ENCODE data around the gene MYO19. TPM values are rescaled to one million over a fixed set of nuclear protein-coding genes. Genes with fewer than 3 reads are reported as not detected.

Gene MYO19
- total and polyA plus RNA-seq, 9 of the 15 experiments (the other 6 are each of a cell fraction or from before 2014, with no cell fraction given): 21.6 to 176 (median 129) TPM

DNA sequence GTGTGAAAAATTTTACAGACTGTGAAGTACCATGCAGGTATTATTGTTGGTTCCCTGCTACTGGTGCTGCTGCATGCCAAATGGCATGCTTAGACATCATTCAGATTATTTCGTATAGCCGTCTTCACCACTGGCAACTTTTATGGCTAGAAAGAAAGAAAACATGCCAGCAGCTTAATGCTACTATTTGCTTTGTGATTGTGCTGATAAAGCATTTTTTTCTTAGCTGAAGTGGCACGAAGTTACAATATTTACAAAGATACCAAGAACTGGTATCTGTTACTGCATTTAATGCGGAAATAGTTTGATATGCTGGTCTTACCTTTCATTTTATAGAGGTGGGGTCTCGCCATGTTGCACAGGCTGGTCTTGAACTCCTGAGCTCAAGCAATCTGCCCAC, 40.0 kb downstream of the MYO19 start (continued):
- peak; percentile 95 for TF ChIP-seq MAFK (IDR thresholded peaks at IDR 0.05; ENCODE audit: low read length)
- no peak for TF ChIP-seq DMBX1 (CRISPR knock-in tag; IDR thresholded peaks at IDR 0.05; ENCODE audit: borderline replicate concordance)
- TF ChIP-seq PYGO2 (tag; IDR thresholded peaks at IDR 0.05): no peak
- no peak for TF ChIP-seq ZKSCAN1 (IDR thresholded peaks at IDR 0.05; ENCODE audit: low read depth, low read length)
- TF ChIP-seq HCFC1 (IDR thresholded peaks at IDR 0.05; ENCODE audit: low read depth, low read length): no peak
- TF ChIP-seq SPI1 (IDR thresholded peaks at IDR 0.05; ENCODE audit: borderline replicate concordance, low read depth, low read length): no peak
- TF ChIP-seq ZEB2 (IDR thresholded peaks at IDR 0.05): no peak
- TF ChIP-seq, protein P1, sequence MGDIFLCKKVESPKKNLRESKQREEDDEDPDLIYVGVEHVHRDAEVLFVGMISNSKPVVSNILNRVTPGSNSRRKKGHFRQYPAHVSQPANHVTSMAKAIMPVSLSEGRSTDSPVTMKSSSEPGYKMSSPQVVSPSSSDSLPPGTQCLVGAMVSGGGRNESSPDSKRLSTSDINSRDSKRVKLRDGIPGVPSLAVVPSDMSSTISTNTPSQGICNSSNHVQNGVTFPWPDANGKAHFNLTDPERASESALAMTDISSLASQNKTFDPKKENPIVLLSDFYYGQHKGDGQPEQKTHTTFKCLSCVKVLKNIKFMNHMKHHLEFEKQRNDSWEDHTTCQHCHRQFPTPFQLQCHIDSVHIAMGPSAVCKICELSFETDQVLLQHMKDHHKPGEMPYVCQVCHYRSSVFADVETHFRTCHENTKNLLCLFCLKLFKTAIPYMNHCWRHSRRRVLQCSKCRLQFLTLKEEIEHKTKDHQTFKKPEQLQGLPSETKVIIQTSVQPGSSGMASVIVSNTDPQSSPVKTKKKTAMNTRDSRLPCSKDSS (IDR thresholded peaks at IDR 0.05; ENCODE audit: low read depth, partially characterized antibody): no peak
- no peak for TF ChIP-seq CBX5 (IDR thresholded peaks at IDR 0.05; ENCODE audit: borderline replicate concordance, low read depth)
- no peak for TF ChIP-seq POLR2AphosphoS2 (IDR thresholded peaks at IDR 0.05; ENCODE audit: low read length)
- no peak for TF ChIP-seq MTA2 (IDR thresholded peaks at IDR 0.05; ENCODE audit: low read depth)
- TF ChIP-seq SMARCC2 (IDR thresholded peaks at IDR 0.05; ENCODE audit: low read depth): no peak
- TF ChIP-seq NR3C1 (CRISPR knock-in tag; IDR thresholded peaks at IDR 0.05): no peak
- no peak for TF ChIP-seq ZNF175 (CRISPR knock-in tag; IDR thresholded peaks at IDR 0.05; ENCODE audit: low read depth)
- no peak for TF ChIP-seq MTF1 (CRISPR knock-in tag; IDR thresholded peaks at IDR 0.05; ENCODE audit: borderline replicate concordance)
- TF ChIP-seq TRIM28 (IDR thresholded peaks at IDR 0.05): no peak
- TF ChIP-seq CHD4 (IDR thresholded peaks at IDR 0.05; ENCODE audit: insufficient read depth, insufficient replicate concordance, low read depth, low read length, poor library complexity, severe bottlenecking): no peak
- TF ChIP-seq, protein P2, sequence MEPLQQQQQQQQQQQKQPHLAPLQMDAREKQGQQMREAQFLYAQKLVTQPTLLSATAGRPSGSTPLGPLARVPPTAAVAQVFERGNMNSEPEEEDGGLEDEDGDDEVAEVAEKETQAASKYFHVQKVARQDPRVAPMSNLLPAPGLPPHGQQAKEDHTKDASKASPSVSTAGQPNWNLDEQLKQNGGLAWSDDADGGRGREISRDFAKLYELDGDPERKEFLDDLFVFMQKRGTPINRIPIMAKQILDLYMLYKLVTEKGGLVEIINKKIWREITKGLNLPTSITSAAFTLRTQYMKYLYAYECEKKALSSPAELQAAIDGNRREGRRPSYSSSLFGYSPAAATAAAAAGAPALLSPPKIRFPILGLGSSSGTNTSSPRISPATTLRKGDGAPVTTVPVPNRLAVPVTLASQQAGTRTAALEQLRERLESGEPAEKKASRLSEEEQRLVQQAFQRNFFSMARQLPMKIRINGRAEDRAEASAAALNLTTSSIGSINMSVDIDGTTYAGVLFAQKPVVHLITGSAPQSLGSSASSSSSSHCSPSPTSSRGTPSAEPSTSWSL (CRISPR knock-in tag; IDR thresholded peaks at IDR 0.05; ENCODE audit: borderline replicate concordance): no peak
- TF ChIP-seq DDX20 (tag; IDR thresholded peaks at IDR 0.05; ENCODE audit: low read depth): no peak
- no peak for TF ChIP-seq ZZZ3 (IDR thresholded peaks at IDR 0.05)
- TF ChIP-seq RBM39 (optimal IDR thresholded peaks at IDR 0.05; ENCODE audit: low read depth, low read length): no peak
- TF ChIP-seq, protein P3, sequence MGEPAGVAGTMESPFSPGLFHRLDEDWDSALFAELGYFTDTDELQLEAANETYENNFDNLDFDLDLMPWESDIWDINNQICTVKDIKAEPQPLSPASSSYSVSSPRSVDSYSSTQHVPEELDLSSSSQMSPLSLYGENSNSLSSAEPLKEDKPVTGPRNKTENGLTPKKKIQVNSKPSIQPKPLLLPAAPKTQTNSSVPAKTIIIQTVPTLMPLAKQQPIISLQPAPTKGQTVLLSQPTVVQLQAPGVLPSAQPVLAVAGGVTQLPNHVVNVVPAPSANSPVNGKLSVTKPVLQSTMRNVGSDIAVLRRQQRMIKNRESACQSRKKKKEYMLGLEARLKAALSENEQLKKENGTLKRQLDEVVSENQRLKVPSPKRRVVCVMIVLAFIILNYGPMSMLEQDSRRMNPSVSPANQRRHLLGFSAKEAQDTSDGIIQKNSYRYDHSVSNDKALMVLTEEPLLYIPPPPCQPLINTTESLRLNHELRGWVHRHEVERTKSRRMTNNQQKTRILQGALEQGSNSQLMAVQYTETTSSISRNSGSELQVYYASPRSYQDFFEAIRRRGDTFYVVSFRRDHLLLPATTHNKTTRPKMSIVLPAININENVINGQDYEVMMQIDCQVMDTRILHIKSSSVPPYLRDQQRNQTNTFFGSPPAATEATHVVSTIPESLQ (CRISPR knock-in tag; IDR thresholded peaks at IDR 0.05): no peak
- TF ChIP-seq GABPA (tag; conservative IDR thresholded peaks at IDR 0.05; ENCODE audit: low read depth): no peak
- TF ChIP-seq ZNF324 (CRISPR knock-in tag; IDR thresholded peaks at IDR 0.05): no peak
- peak; percentile 8; the same call in 1 of the 2 replicates for TF ChIP-seq POLR2AphosphoS5 (IDR thresholded peaks at IDR 0.05; ENCODE audit: control insufficient read depth, insufficient read depth, low read depth, low read length)

Measured in K562 (cell line).